Measurements from ENCODE around the gene NDUFV3.

Gene NDUFV3

GRCh38 chr21:42848932-42849758 is 44.0 kb upstream of the NDUFV3 start:
- TF ChIP-seq CTCF (IDR thresholded peaks at IDR 0.05; ENCODE audit: extremely low read depth, insufficient read depth, missing control alignments) = no peak
- DNase-seq (ENCODE audit: low spot score) = no peak
- in situ Hi-C loops (cut with MboI; ENCODE audit: low pct_unique_long_range_greater_than_20kb, low sequenced_read_pairs, unreplicated experiment) = no loop called here

GRCh38 chr21:42849759-42850412 is 43.2 kb upstream of the NDUFV3 start:
- in situ Hi-C loops (cut with MboI; ENCODE audit: low pct_unique_long_range_greater_than_20kb, low sequenced_read_pairs, unreplicated experiment) = no loop called here
- TF ChIP-seq CTCF (IDR thresholded peaks at IDR 0.05; ENCODE audit: extremely low read depth, insufficient read depth, missing control alignments) = no peak
- no peak for DNase-seq (ENCODE audit: low spot score)

GRCh38 chr21:42850463-42850862 is 42.6 kb upstream of the NDUFV3 start:
- no peak for TF ChIP-seq CTCF (IDR thresholded peaks at IDR 0.05; ENCODE audit: extremely low read depth, insufficient read depth, missing control alignments)
- DNase-seq (ENCODE audit: low spot score) = no peak
- in situ Hi-C loops (cut with MboI; ENCODE audit: low pct_unique_long_range_greater_than_20kb, low sequenced_read_pairs, unreplicated experiment) = no loop called here

- in situ Hi-C loops (cut with MboI; ENCODE audit: low pct_unique_long_range_greater_than_20kb, low sequenced_read_pairs, unreplicated experiment) = no loop called here
- peak; percentile 63 for DNase-seq (ENCODE audit: low spot score)
- TF ChIP-seq CTCF (IDR thresholded peaks at IDR 0.05; ENCODE audit: extremely low read depth, insufficient read depth, missing control alignments) = peak; percentile 67
These were observed 42.2 kb upstream of the NDUFV3 start for GRCh38 chr21:42850866-42851391.

- TF ChIP-seq CTCF (IDR thresholded peaks at IDR 0.05; ENCODE audit: extremely low read depth, insufficient read depth, missing control alignments) = no peak
- in situ Hi-C loops (cut with MboI; ENCODE audit: low pct_unique_long_range_greater_than_20kb, low sequenced_read_pairs, unreplicated experiment) = no loop called here
These were observed 41.1 kb upstream of the NDUFV3 start for GRCh38 chr21:42851812-42852665.

GRCh38 chr21:42852925-42853570 is 40.1 kb upstream of the NDUFV3 start:
- no peak for TF ChIP-seq CTCF (IDR thresholded peaks at IDR 0.05; ENCODE audit: extremely low read depth, insufficient read depth, missing control alignments)
- in situ Hi-C loops (cut with MboI; ENCODE audit: low pct_unique_long_range_greater_than_20kb, low sequenced_read_pairs, unreplicated experiment) = no loop called here
- no peak for DNase-seq (ENCODE audit: low spot score)

More at GRCh38 chr21:42851812-42852665, 41.1 kb upstream of the NDUFV3 start:
- DNase-seq (ENCODE audit: low spot score) = no peak
